ENCODE measurements around the gene LRRC57. TPM values are rescaled to one million over a fixed set of nuclear protein-coding genes. Genes with fewer than 3 reads are reported as not detected.

Gene LRRC57
- total and polyA plus RNA-seq, 2 of the 8 experiments (the other 6 are each of a cell fraction or from before 2014, with no cell fraction given) = 5.0 to 12.7 TPM

DNA sequence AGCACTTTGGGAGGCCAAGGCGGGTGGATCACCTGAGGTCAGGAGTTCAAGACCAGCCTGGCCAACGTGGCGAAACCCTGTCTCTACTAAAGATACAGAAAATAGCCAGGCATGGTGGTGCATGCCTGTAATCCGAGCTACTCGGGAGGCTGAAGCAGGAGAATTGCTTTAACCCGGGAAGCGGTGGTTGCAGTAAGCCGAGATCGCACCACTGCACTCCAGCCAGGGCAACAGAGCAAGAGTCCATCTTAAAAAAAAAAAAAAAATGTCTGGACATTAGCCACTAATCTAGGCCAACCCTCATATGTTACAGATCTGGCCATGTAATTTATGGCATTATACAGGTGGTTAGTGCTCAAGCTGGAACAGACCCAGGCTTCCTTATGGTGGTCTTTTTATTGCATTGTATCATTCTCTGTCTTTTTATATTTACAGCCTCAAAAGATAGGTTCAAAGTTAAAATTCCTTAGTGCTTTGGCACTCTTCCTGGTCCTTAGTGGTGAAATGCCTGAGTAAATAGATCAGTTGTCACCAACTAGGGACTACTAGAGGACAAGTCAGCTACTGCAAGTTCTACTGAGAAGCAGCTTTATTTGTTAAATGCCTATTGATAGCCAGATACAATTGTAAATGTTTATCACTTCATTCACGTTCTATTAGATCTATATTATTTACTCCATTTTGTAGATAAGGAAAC is 42.8 kb upstream of the LRRC57 start:
- Histone ChIP-seq H3K9me3 (ENCODE audit: insufficient read depth in 2 of 2, low read depth in 1 of 2, low read length in 1 of 2) (no peaks in the 10 kb centered on the region), H2BK20ac (ENCODE audit: low read length) (no peak overlapping the region), H2BK15ac (ENCODE audit: low read length) (no peak overlapping the region), H3K79me1 (ENCODE audit: low read depth, low read length) (no peaks in the 10 kb centered on the region), H3K18ac (ENCODE audit: extremely low read depth, low read length) (no peak overlapping the region), H3K56ac (replicated peaks; ENCODE audit: insufficient read length, low read depth, low read length) (no peak overlapping the region), H3K79me2 (ENCODE audit: control insufficient read depth in 1 of 2, insufficient read depth in 2 of 2, low read length in 2 of 2) (no peaks in the 10 kb centered on the region), H3K14ac (ENCODE audit: insufficient read length) (no peak overlapping the region), H4K20me1 (replicated peaks in 1 of 2; ENCODE audit: control insufficient read depth in 1 of 2, insufficient read depth in 2 of 2, low read length in 2 of 2) (no peaks in the 10 kb centered on the region), H4K91ac (replicated peaks; ENCODE audit: insufficient read length, low read length) (no peak overlapping the region), H2BK120ac (replicated peaks; ENCODE audit: low read depth, low read length) (no peak overlapping the region), H3K4me1 (replicated peaks in 1 of 4; ENCODE audit: control insufficient read depth in 3 of 4, insufficient read depth in 4 of 4, low read length in 3 of 4) (peaks cover 0 to 4% (median under 1%) of the 10 kb centered on the region in 4 experiments; a peak in 2 of 7 replicates), H3K27me3 (replicated peaks in 1 of 4; ENCODE audit: control insufficient read depth in 3 of 4, extremely low read depth in 1 of 4, insufficient read depth in 3 of 4, low read length in 3 of 4) (no peaks in the 10 kb centered on the region), H2BK12ac (ENCODE audit: low read depth, low read length) (no peak overlapping the region), H3K4me3 (ENCODE audit: extremely low read depth in 1 of 4, insufficient read depth in 2 of 4, low read depth in 3 of 4, low read length in 4 of 4) (no peak overlapping the region), H3K23ac (ENCODE audit: insufficient read length) (no peak overlapping the region), H3K4ac (replicated peaks; ENCODE audit: insufficient read length, low read depth, low read length) (no peak overlapping the region), H2AFZ (ENCODE audit: low read length) (no peak overlapping the region), H3K9ac (replicated peaks in 1 of 4; ENCODE audit: extremely low read depth in 1 of 4, low read depth in 3 of 4, low read length in 3 of 4) (no peak overlapping the region), H3K27ac (ENCODE audit: low read depth, low read length) (no peak overlapping the region), H2BK5ac (ENCODE audit: low read depth, low read length) (no peak overlapping the region), H3K23me2 (ENCODE audit: low read depth, low read length) (no peaks in the 10 kb centered on the region), H2AK5ac (ENCODE audit: low read depth, low read length) (no peak overlapping the region), H4K5ac (ENCODE audit: insufficient read length, low read depth, low read length) (no peak overlapping the region), H4K8ac (ENCODE audit: extremely low read depth, insufficient read depth, low read length) (no peak overlapping the region), H3K36me3 (ENCODE audit: control insufficient read depth in 2 of 4, insufficient read depth in 4 of 4, low read length in 3 of 4) (no peaks in the 10 kb centered on the region), H3K4me2 (ENCODE audit: insufficient read depth in 1 of 2, low read depth in 2 of 2, low read length in 2 of 2) (no peak overlapping the region)
- CTCF ChIA-PET (ENCODE audit: partially characterized antibody) = interaction anchor here (0.6 to 3.2 kb wide), 19 partner anchors 9 to 1335 kb away, joined by 3 to 28 read pairs (median 5); partner anchors contain the start of gene STARD9
- 82% methylated on average over 9 of the region's 10 CpGs; no CpG with 5 or more reads in 1 of the 2 experiments for WGBS, 2 experiments (ENCODE audit: extremely low coverage in 1 of 2, insufficient coverage in 1 of 2, insufficient read length in 1 of 2, insufficient replicate concordance in 2 of 2, low coverage in 1 of 2, low lambda C conversion rate in 2 of 2, missing lambda C conversion rate in 1 of 2)
- no peak for FAIRE-seq
- POLR2A ChIA-PET (ENCODE audit: partially characterized antibody) = interaction anchor here (0.9 to 2.4 kb wide), 3 partner anchors 9 to 43 kb away, joined by 3 to 13 read pairs (median 3); no protein-coding TSS in a partner anchor
- DNase-seq (ENCODE audit: low read depth in 1 of 2, low spot score in 2 of 2) = no peak
- TF ChIP-seq HDAC6 (IDR thresholded peaks at IDR 0.05; ENCODE audit: low read depth, low read length) (no peak), PHF8 (conservative IDR thresholded peaks at IDR 0.05; ENCODE audit: low read depth, low read length) (no peak), ASH2L (IDR thresholded peaks at IDR 0.05; ENCODE audit: low read length) (no peak), HDAC2 (IDR thresholded peaks at IDR 0.05; ENCODE audit: borderline replicate concordance in 1 of 2, low read depth in 2 of 2, low read length in 2 of 2) (no peak), JUND (IDR thresholded peaks at IDR 0.05; ENCODE audit: low read length) (no peak), EZH2 (IDR thresholded peaks at IDR 0.05; ENCODE audit: low read depth, low read length, severe bottlenecking) (no peak), POLR2AphosphoS5 (IDR thresholded peaks at IDR 0.05; ENCODE audit: low read depth, low read length) (no peak), RAD21 (IDR thresholded peaks at IDR 0.05 in 1 of 2, conservative IDR thresholded peaks at IDR 0.05 in 1 of 2; ENCODE audit: low read depth in 2 of 2, low read length in 2 of 2) (peak; percentile 3 to 37; a peak in 3 of 4 replicates), SP1 (IDR thresholded peaks at IDR 0.05; ENCODE audit: low read depth, low read length) (no peak)
- TF ChIP-seq, protein P1, sequence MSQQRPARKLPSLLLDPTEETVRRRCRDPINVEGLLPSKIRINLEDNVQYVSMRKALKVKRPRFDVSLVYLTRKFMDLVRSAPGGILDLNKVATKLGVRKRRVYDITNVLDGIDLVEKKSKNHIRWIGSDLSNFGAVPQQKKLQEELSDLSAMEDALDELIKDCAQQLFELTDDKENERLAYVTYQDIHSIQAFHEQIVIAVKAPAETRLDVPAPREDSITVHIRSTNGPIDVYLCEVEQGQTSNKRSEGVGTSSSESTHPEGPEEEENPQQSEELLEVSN (IDR thresholded peaks at IDR 0.05) = no peak
